HepG2 (cell line): ENCODE measurements around the gene POGLUT2. TPM values are rescaled to one million over a fixed set of nuclear protein-coding genes. Genes with fewer than 3 reads are reported as not detected.

Source experiments
- CREM ChIP-seq, 2 experiments: sonication (generic) in 1 of 2; formaldehyde crosslinking in 1 of 2; IDR thresholded peaks; 2 replicates each; pipeline versions ENCODE4 v1.4.0 to v1.6.1; 2016 to 2020; ENCODE audit warnings: antibody characterized with exemption in 1 of 2, mild to moderate bottlenecking in 1 of 2, missing genetic modification reagents in 1 of 2
- EP300 ChIP-seq, 3 experiments: sonication (generic) in 1 of 3; formaldehyde crosslinking in 1 of 3; IDR thresholded peaks; 2 replicates each; pipeline versions ENCODE4 v1.5.1 to v1.6.1; 2011 to 2020; ENCODE audit warnings: low read depth in 2 of 3, low read length in 2 of 3, borderline replicate concordance in 1 of 3, improper control_type of control experiment in 1 of 3, mild to moderate bottlenecking in 1 of 3, missing genetic modification reagents in 1 of 3, moderate library complexity in 1 of 3
- FOXK1 ChIP-seq: sonication (generic); formaldehyde crosslinking; IDR thresholded peaks from 2 replicates; pipeline ENCODE4 v1.4.0; 2020; ENCODE audit warnings: low read depth, missing genetic modification reagents, borderline replicate concordance
- JUN ChIP-seq: sonication (generic); formaldehyde crosslinking; IDR thresholded peaks from 2 replicates; pipeline ENCODE4 v1.4.0; 2020; ENCODE audit warnings: mild to moderate bottlenecking, missing genetic modification reagents
- MEIS1 ChIP-seq: sonication (generic); formaldehyde crosslinking; IDR thresholded peaks from 2 replicates; pipeline ENCODE4 v1.9.0; 2021; ENCODE audit warnings: mild to moderate bottlenecking, missing genetic modification reagents, moderate library complexity, borderline replicate concordance
- MLLT10 ChIP-seq: sonication (generic); formaldehyde crosslinking; IDR thresholded peaks from 2 replicates; pipeline ENCODE4 v1.4.0; 2020; ENCODE audit warnings: missing genetic modification reagents
- NR2C2 ChIP-seq: sonication (generic); formaldehyde crosslinking; IDR thresholded peaks from 2 replicates; pipeline ENCODE4 v1.4.0; 2020; ENCODE audit warnings: missing genetic modification reagents, mild to moderate bottlenecking, moderate library complexity, borderline replicate concordance
- PLRG1 ChIP-seq: fragments of 450-650 bp; conservative IDR thresholded peaks from 2 replicates; pipeline ENCODE4 v1.6.1; 2016
- SOX13 ChIP-seq, 3 experiments: fragments of 450-650 bp in 1 of 3; sonication (generic) in 1 of 3; formaldehyde crosslinking in 1 of 3; IDR thresholded peaks in 2 of 3; conservative IDR thresholded peaks in 1 of 3; 2 replicates each; pipeline versions ENCODE4 v1.5.0 to v1.6.1; 2016 to 2020; ENCODE audit warnings: antibody characterized with exemption in 1 of 3, mild to moderate bottlenecking in 1 of 3, missing compliant biosample characterization in 1 of 3, missing genetic modification reagents in 1 of 3, moderate library complexity in 1 of 3
- SRSF4 ChIP-seq: fragments of 200-400 bp; formaldehyde crosslinking; IDR thresholded peaks from one replicate; pipeline ENCODE4 v1.6.1; 2018; ENCODE audit warnings: mild to moderate bottlenecking, low read depth, low read length, moderate library complexity; ENCODE audit not compliant: poor library complexity, severe bottlenecking
- ZNF382 ChIP-seq: sonication (generic); formaldehyde crosslinking; IDR thresholded peaks from 2 replicates; pipeline ENCODE4 v1.5.0; 2020; ENCODE audit warnings: missing genetic modification reagents, mild to moderate bottlenecking, borderline replicate concordance
- ZNF543 ChIP-seq: sonication (generic); formaldehyde crosslinking; IDR thresholded peaks from 2 replicates; pipeline ENCODE4 v1.4.0; 2020; ENCODE audit warnings: mild to moderate bottlenecking, missing genetic modification reagents
- polyA plus RNA-seq, 8 experiments: library from polyadenylated mRNA; depleted of rRNA in 3 of 8; stranded (reverse) in 7 of 8; unstranded in 1 of 8; fragments of >200 nt; fragmentation: Illumina TruSeq in 4 of 8; extraction: Trizol in 4 of 8; gene quantifications; 2 replicates each; pipeline versions ENCODE4 v1.2.1 to v1.2.3, GENCODE V29; 2011 to 2016; ENCODE audit warnings: low read depth in 4 of 8, missing spikeins in 1 of 8, mixed read lengths in 1 of 8; ENCODE audit not compliant: insufficient read depth in 1 of 8
- total RNA-seq, 5 experiments: library from RNA; depleted of rRNA; stranded (reverse); fragments of >200 nt; fragmentation: Illumina TruSeq; extraction: Trizol; gene quantifications; 2 replicates each; pipeline ENCODE4 v1.2.3, GENCODE V29; 2016; ENCODE audit warnings: low read depth in 1 of 5
- TF ChIP-seq, protein P1 (sequence below): sonication (generic); formaldehyde crosslinking; IDR thresholded peaks from 2 replicates; pipeline ENCODE4 v1.4.0; 2020; ENCODE audit warnings: missing genetic modification reagents
- TF ChIP-seq, protein P2 (sequence below): sonication (generic); formaldehyde crosslinking; IDR thresholded peaks from 2 replicates; pipeline ENCODE4 v1.4.0; 2020; ENCODE audit warnings: low read depth, mild to moderate bottlenecking, missing genetic modification reagents
- TF ChIP-seq, protein P3 (sequence below): sonication (generic); formaldehyde crosslinking; IDR thresholded peaks from one replicate; pipeline ENCODE4 v1.5.1; 2020; ENCODE audit warnings: mild to moderate bottlenecking, missing genetic modification reagents; ENCODE audit errors: not compliant biosample characterization

POGLUT2 gene
- total and polyA plus RNA-seq, 2 of the 13 experiments (the other 11 are each of a cell fraction or from before 2014, with no cell fraction given): 18.0 to 26.1 TPM

DNA sequence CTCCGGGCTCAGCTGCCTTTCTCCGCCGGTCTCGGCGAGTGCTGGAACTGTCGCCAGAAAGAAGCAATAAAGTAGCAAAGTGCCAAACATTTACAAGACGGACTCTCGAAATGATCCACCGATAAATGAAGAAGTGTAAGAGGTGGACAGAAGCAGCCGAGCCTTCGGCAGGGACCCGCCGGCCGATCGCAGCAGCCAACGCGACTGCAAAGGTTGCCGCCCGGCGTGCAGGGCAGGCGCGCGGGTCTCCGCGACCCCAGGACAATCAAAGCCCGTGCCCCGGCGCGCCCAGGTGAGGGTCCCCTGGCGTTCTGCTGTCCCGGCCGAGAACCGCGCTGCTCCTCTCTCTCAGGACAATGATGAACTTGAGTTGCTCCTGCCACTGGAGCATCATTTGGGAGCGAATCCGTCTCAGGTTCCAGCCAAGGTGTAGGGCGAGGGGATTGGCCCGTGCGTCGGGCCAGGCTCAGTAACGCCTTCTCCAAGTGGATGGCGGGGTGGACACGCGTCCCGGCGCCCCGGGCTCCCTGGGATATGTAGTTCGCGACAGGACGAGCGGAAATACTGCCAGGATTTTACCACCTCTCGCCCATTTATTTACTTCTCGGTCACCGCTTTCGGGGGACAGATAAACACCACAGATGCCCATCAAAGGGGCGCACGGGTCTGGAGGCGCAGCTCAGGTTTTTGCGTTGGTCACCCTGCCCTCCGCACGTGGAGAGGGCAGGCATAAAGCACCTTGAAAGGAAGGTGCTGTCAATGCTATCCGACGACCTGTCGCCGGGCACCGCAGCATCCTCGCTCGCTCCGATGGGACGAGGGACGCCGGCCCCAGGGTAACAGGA, at the start of gene POGLUT2, which contains the start of gene BIVM (continued):
- 0 out of 2 replicates have a peak, but pooled peaks have one; percentile 47 for TF ChIP-seq JUN (CRISPR knock-in tag)
- TF ChIP-seq, protein P1, sequence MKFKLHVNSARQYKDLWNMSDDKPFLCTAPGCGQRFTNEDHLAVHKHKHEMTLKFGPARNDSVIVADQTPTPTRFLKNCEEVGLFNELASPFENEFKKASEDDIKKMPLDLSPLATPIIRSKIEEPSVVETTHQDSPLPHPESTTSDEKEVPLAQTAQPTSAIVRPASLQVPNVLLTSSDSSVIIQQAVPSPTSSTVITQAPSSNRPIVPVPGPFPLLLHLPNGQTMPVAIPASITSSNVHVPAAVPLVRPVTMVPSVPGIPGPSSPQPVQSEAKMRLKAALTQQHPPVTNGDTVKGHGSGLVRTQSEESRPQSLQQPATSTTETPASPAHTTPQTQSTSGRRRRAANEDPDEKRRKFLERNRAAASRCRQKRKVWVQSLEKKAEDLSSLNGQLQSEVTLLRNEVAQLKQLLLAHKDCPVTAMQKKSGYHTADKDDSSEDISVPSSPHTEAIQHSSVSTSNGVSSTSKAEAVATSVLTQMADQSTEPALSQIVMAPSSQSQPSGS: peak; percentile 63; the same call in 1 of the 2 replicates
- TF ChIP-seq SRSF4: no peak
- no peak for TF ChIP-seq MLLT10 (CRISPR knock-in tag)
- TF ChIP-seq NR2C2 (CRISPR knock-in tag): peak; percentile 54
- no peak for TF ChIP-seq ZNF382 (CRISPR knock-in tag)
- TF ChIP-seq SOX13 (IDR thresholded peaks at IDR 0.05): no peak
- TF ChIP-seq SOX13 (CRISPR knock-in tag; conservative IDR thresholded peaks at IDR 0.05 in 1 of 2, IDR thresholded peaks at IDR 0.05 in 1 of 2): peak in 1 of 2 experiments; percentile 17; a peak in 1 of 4 replicates
- no peak for TF ChIP-seq PLRG1
- TF ChIP-seq, protein P2, sequence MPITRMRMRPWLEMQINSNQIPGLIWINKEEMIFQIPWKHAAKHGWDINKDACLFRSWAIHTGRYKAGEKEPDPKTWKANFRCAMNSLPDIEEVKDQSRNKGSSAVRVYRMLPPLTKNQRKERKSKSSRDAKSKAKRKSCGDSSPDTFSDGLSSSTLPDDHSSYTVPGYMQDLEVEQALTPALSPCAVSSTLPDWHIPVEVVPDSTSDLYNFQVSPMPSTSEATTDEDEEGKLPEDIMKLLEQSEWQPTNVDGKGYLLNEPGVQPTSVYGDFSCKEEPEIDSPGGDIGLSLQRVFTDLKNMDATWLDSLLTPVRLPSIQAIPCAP (CRISPR knock-in tag): no peak
- TF ChIP-seq MEIS1 (CRISPR knock-in tag): 0 out of 2 replicates have a peak, but pooled peaks have one; percentile 45
- peak; percentile 53; the same call in 1 of the 2 replicates for TF ChIP-seq FOXK1 (CRISPR knock-in tag)
- TF ChIP-seq EP300 (IDR thresholded peaks at IDR 0.05; ENCODE audit: low read depth in 2 of 2, low read length in 2 of 2): no peak
- no peak for TF ChIP-seq EP300 (CRISPR knock-in tag; IDR thresholded peaks at IDR 0.05; ENCODE audit: borderline replicate concordance)
- peak; percentile 71; the same call in 1 of the 2 replicates for TF ChIP-seq ZNF543 (CRISPR knock-in tag)
- TF ChIP-seq CREM (IDR thresholded peaks at IDR 0.05): peak; percentile 96
- TF ChIP-seq CREM (CRISPR knock-in tag; IDR thresholded peaks at IDR 0.05): no peak
- TF ChIP-seq, protein P3, sequence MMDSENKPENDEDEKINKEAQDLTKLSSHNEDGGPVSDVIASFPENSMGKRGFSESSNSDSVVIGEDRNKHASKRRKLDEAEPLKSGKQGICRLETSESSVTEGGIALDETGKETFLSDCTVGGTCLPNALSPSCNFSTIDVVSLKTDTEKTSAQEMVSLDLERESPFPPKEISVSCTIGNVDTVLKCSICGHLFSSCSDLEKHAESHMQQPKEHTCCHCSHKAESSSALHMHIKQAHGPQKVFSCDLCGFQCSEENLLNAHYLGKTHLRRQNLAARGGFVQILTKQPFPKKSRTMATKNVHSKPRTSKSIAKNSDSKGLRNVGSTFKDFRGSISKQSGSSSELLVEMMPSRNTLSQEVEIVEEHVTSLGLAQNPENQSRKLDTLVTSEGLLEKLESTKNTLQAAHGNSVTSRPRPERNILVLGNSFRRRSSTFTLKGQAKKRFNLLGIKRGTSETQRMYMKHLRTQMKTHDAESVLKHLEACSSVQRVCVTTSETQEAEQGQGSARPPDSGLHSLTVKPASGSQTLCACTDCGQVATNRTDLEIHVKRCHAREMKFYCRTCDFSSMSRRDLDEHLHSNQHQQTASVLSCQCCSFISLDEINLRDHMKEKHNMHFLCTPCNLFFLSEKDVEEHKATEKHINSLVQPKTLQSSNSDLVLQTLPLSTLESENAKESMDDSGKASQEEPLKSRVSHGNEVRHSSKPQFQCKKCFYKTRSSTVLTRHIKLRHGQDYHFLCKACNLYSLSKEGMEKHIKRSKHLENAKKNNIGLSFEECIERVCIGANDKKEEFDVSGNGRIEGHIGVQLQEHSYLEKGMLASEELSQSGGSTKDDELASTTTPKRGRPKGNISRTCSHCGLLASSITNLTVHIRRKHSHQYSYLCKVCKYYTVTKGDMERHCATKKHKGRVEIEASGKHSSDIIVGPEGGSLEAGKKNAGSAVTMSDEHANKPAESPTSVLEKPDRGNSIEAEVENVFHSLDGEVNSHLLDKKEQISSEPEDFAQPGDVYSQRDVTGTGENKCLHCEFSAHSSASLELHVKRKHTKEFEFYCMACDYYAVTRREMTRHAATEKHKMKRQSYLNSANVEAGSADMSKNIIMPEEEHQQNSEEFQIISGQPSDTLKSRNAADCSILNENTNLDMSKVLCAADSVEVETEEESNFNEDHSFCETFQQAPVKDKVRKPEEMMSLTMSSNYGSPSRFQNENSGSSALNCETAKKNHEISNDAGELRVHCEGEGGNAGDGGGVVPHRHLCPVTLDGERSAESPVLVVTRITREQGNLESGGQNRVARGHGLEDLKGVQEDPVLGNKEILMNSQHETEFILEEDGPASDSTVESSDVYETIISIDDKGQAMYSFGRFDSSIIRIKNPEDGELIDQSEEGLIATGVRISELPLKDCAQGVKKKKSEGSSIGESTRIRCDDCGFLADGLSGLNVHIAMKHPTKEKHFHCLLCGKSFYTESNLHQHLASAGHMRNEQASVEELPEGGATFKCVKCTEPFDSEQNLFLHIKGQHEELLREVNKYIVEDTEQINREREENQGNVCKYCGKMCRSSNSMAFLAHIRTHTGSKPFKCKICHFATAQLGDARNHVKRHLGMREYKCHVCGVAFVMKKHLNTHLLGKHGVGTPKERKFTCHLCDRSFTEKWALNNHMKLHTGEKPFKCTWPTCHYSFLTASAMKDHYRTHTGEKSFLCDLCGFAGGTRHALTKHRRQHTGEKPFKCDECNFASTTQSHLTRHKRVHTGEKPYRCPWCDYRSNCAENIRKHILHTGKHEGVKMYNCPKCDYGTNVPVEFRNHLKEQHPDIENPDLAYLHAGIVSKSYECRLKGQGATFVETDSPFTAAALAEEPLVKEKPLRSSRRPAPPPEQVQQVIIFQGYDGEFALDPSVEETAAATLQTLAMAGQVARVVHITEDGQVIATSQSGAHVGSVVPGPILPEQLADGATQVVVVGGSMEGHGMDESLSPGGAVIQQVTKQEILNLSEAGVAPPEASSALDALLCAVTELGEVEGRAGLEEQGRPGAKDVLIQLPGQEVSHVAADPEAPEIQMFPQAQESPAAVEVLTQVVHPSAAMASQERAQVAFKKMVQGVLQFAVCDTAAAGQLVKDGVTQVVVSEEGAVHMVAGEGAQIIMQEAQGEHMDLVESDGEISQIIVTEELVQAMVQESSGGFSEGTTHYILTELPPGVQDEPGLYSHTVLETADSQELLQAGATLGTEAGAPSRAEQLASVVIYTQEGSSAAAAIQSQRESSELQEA (CRISPR knock-in tag): no peak
